HG03196 (cell line): ENCODE data around the gene TASP1.
"Not testable (repeated sequence)": the region's sequence is repeated elsewhere in the genome, so short reads cannot be mapped to it uniquely, and the experiment has no call there.

Experiments used
- ATAC-seq: cut with Tn5 transposase; IDR thresholded peaks from one replicate; pipeline ENCODE4 v1.9.1; 2021; ENCODE audit not compliant: unreplicated experiment

Gene TASP1

DNA sequence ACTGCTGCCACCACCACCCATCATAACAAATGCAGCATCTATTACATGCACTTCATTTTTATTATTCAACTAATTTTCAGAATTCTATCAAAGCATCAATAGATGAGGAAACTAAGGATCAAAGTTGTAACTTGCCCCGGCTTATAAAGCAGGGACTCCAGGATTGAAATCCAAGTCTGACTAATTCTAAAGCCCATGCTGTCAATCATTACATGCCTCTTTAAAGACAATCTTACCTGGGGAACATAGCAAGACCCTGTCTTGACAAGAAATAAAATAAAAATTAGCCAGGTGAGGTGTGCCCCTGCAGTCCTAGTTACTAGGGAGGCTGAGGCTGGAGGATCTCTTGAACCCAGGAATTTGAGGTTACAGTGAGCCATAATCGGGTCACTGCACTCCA, 235.3 kb downstream of the TASP1 start:
- no peak for ATAC-seq

DNA sequence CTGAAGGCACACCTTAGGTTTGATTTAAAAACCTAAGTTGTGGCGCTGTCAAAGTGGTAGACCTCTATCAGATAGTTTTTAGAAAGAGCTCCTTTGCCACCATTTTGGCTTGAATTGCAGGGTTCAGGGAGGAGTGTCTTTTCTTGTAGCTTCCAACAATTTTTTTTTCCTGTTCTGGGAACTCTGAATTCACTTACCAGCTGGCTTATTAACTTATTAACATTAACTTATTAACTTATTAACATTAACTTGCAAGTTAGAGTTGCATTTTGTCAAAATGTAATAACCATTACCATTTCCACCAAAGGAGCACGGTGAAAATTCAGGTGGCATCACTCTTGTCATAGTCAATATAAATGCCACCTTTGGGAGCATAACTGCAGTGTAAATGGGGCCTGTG, 235.7 kb downstream of the TASP1 start:
- no peak for ATAC-seq

DNA sequence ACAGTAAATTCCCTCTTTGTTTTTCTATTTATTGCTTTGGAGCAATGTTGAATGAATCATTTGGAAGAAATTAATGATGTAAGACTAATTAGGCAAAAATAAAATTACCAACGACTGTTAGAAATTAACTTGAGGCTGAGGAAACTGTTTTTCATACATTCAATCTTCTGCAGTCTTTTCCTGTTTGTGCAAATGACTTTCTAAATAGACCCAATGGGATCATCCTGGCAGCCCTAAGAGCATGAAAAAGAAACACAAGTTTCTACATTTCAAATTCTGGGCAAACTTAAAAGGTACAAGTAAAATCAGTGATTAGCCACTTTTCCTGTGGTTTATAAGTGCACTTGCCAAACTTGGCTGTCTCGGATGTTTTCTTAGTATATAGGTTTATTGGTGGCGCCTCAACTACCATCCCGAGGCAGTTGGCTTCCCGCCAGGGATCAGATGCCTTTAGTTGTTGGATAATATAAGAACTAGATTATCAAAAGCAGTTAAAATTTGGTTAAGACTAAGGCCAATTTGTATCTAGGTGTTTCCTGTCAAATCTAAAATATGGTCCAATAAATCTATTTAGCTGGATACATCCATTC, 236.5 kb downstream of the TASP1 start:
- ATAC-seq: no peak

DNA sequence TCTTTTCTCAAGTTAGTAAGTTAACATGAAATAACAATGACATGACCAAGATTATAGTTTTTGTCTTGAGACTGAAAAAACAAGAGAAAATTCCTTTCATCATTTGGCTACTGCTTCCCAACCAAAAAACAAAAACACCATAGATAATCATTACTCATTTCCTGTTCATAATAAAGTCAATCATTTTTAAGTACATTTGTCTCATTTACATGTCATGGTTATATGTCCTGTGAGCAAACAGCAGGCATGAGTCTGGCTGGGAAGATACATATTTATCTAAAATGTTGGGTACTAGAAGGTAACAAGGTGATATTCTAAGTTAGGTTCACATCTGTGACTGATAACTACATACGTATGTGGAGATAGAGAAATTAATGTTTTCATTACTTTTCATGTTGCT, 237.1 kb downstream of the TASP1 start:
- ATAC-seq: no peak

DNA sequence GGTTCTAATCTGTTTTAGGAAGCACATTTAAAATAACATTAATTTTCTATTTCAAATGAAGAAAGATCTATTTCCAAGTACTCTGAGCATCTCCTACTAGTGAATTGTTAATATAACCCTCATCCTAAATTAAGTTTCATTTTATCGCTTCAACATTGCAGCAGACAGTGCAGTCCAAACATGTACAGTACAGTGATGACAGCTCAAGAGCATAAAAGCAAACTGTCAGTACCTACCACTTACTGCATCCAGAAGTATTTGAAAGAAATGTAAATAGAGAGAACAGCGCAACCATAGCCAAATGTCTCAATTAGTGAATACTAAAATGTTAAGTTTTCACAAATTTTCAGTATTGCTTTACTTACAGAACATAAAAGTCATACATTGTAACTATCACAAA, 238.3 kb downstream of the TASP1 start:
- no peak for ATAC-seq

DNA sequence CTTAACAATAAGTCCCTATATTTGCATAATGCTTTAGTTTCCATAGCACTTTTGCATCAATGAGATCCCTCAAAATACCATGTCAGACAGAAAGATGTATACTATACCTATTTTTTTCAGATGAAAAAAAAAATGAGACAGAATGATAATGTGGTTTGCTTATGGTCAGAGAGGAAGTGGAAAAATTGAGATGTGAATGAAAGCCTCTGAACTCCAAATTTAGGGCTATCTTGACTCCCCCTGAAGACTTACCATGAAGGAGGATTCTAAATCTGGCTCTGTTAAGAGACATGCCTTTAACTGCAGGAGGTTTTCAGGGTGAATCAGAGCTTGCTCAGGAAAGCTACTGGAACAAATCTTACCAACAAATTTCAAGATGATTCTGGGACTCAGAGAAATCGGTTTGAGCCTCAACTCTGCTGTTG, 241.4 kb downstream of the TASP1 start:
- ATAC-seq: no peak

DNA sequence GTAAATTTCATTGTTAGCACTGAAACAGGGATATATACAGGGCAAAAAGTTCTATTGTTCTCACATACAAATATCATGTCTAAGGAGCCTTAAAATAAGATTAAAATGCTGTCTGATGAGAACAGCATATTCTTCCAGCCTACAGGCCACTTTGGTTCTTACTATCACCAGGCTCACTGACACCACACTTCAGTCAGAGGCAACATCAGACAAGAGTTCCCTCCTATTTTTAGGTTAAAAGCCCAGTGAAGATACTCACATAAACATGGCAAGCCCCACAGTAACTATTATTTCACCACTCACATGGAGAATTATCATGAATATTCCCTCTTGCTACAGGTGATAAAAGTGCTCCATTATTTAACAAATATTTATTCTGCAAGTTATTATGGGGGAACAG, 241.9 kb downstream of the TASP1 start:
- ATAC-seq: no peak

DNA sequence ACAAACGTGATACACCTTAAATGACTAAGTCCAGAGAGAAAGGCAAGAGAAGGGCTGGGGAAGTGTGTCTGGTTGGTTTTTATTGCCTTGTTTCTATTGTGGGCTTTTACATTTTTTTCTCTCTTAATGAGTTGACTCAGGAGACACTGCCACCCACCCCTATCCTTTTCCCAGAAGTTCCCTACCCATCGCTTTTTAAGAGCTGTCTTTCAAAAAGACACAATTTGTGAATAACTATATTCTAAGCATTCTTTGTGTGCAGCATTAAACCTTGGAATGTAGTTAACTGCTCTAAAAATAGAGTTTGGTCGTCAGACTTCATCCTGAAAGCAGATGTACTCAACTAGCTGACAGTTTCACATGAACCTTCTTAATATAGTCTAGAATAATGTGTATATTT, 242.7 kb downstream of the TASP1 start:
- ATAC-seq: no peak

DNA sequence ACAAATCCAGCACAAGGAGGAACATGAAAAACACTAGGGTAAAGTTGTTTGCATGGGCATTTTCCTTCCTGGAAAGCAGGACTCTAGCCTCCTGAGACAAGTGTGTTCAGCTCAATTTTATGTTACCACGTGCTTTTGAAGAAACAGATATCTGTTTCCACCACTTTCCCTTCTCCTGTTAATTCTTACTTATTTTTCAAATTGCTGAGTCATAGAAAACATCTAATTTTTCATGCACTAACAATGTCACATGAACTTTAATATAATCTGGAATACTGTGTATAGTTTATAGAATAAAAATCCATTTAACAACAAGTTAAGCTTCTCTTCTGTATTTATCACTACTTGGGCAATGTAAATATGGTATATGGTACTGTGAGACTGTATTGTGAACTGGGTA, 243.5 kb downstream of the TASP1 start:
- ATAC-seq: no peak

DNA sequence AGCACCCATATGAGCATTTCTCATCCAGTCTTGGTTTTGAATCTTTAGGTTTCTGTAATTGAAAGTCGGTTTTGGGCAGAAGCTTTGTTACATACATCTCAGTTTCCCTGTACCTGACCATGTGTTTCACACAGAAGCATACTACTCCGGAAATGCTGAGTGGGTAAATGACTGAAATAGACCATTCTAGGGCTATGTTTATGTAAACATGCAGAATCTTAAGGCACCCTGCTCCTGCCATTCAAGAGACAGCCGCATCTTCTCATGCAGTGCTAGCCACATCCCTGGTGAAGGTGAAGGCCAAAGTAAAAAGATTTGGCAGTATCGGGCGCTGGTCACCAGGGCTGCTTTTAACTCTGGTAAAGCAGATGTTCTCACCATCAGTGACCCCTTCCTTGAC, 246.3 kb downstream of the TASP1 start:
- ATAC-seq: no peak

DNA sequence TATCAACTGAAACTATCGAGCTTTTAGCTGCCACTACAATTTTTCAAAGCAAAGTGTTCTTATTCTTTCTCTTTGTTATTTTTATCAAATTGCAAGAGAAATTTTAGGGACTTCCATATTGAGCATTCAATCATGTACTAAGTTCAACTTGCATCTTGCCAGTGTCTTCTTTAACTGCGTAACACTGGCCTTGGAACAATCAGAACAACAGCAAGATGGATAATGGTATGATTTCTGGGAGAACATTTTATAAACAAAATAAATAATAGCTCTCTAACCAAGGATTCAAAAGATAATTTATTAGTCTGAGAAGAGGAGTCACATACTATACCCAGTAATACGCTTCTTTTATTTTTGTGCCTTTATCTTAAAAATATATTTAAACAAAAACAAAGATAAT, 249.6 kb downstream of the TASP1 start:
- ATAC-seq: no peak

DNA sequence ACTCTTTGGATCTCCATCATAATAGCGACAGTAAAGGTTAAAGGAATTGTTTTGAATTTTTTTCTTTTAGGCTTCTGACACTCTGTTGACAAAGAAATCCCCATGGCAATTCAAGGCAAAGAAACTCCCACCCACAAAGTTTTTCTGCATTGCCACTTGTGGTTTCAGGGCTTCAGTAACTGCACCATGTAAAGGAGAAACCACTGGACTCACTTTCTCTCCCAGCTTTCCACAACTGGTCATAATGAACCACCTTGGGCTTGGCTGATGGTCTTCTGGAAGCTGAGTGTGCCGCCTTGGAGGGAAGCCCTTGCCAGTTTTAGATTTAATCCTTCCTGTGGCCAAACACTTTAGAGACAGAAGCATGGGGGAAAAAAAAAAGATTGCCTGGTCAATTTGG, 254.6 kb downstream of the TASP1 start:
- no peak for ATAC-seq

DNA sequence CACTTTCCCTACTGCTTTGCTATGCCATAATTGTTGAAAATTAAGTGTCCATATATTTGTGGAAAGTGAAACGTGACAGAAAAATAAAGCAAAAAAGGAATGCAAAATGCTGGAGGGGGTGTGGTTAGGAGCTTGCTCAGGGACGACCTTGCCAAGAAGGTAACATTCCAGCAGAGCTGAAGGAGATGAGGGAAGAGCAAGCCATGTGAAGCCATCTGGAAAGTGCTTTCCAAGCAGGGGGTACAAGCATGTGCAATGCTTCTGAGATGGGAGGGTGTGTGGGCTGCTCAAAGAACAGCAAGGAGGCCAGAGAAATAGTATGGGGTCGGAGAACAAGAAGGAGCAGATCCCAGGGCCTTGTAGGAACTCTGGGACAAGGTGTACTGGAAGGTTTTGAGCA, 255.9 kb downstream of the TASP1 start:
- no peak for ATAC-seq

DNA sequence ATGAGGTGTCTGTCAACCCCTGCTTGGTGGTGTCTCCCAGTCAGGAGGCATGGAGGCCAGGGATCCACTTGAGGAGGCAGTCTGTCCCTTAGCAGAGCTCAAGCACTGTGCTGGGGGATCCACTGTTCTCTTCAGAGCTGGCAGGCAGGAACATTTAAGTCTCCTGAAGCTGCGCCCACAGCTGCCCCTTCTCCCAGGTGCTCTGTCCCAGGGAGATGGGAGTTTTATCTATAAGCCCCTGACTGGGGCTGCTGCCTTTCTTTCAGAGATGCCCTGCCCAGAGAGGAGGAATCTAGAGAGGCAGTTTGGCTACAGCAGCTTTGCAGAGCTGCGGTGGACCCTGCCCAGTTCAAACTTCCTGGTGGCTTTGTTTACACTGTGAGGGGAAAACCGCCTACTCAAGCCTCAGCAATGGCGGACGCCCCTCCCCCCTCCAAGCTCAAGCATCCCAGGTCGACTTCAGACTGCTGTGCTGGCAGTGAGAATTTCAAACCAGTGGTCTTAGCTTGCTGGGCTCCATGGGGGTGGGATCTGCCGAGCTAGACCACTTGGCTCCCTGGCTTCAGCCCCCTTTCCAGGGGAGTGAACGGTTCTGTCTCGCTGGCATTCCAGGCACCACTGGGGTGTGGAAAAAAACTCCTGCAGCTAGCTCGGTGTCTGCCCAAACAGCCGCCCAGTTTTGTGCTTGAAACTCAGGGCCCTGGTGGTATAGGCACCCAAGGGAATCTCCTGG, 258.1 kb downstream of the TASP1 start:
- ATAC-seq: not testable (repeated sequence)

DNA sequence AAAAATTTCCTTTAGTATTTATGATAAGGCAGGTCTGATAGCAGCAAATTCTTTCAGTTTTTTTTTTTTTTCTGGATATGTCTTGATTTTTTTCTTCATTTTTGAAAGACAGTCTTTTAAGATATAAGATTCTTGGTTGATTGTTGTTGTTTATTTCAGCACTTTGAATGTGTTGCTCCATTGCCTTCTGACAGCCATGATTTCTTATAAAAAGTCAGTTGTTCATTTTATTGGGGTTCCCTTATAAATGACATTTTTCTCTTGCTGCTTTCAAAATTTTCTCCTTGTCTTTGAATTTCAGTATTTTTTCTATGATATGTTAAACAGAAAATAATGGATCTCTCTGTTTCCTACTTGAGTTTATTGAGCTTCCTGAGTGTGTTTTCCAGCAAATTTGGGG, 265.3 kb downstream of the TASP1 start:
- ATAC-seq: no peak

DNA sequence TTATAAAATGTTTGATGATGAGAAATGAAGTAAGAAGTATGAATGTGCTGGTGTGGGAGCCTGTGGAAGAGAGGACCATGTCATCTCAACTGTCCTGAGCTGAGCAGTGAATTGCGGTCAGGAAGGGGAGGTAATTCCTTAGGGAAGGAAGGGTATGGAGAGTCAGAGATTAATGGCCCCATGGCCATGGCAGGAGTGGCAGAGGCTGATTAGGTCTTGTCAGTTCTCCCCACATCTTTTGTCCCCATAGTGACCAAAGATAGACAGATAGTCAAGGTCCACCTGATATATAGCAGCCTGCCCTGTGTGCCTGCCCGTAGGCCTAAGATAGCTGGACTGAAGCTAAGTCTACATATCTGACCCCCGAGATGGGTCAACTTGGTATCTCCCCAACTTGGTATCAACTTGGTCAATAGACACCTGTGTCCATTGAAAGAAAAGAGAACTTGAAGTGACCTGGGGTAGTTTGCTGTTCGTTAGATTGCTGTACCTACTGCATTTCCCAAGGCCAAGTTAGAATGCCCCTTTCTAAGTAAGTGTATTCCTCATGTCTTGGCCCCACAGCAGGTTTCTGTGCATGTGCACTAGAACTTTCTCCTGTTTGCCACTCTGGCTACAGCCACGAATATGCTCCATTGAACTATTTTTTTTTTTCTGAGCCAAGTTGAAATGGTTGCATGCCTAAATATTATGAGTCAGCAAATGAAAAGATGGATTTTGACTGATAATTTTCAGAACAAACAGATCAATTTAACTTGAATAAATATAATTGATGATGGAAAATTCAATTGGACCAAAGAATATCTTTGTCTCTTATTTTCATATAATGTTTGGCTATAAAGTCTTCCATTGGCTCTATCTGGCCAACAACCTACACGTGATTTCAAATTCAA, 274.2 kb downstream of the TASP1 start:
- no peak for ATAC-seq

DNA sequence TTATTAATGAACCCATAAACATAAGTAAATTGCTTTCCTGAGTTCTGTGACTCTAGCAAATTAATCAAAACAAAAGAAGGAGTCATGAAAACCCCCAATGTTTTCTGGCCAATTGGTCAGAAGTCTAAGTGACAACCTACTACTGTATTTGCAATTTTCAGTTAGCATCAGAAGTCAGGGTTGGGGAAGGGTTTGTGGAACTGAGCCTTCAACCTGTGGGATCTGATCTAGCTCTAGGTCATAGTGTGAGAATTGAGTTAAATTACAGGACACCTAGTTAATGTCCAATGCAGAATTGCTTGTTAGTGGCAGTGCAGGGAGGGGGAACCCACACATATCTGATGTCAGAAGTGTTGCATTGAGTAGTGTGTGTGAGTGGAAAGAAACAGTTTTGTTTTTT, 275.3 kb downstream of the TASP1 start:
- no peak for ATAC-seq

DNA sequence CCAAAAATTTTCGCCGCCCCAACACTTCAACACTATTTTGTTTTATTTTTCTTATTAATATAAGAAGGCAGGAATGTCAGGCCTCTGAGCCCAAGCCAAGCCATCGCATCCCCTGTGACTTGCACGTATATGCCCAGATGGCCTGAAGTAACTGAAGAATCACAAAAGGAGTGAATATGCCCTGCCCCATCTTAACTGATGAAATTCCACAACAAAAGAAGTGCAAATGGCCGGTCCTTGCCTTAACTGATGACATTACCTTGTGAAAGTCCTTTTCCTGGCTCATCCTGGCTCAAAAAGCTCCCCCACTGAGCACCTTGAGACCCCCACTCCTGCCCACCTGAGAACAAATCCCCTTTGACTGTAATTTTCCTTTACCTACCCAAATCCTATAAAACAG, 276.6 kb downstream of the TASP1 start:
- not testable (repeated sequence) for ATAC-seq

DNA sequence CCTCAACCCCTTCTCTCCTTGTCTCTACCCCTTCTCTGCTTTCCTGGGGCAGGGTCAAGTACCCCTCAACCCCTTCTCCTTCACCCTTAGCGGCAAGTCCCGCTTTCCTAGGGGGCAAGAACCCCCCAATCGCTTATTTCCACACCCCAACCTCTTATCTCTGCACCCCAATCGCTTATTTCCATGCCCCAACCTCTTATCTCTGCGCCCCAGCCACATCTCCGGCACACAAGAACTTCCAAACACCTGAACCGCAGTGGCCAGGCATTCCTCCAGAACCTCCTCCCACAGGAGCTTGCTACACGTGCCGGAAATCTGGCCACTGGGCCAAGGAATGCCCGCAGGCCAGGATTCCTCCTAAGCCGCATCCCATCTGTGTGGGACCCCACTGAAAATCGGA, 279.8 kb downstream of the TASP1 start:
- ATAC-seq: not testable (repeated sequence)

DNA sequence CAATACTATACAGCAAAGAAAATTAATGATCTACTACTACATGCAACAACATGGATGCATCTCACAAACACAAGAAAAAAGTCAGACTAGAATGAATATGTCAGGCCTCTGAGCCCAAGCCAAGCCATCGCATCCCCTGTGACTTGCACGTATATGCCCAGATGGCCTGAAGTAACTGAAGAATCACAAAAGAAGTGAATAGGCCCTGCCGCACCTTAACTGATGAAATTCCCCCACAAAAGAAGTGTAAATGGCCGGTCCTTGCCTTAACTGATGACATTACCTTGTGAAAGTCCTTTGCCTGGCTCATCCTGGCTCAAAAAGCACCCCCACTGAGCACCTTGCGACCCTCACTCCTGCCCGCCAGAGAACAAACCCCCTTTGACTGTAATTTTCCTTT, 280.9 kb downstream of the TASP1 start:
- ATAC-seq: not testable (repeated sequence)

DNA sequence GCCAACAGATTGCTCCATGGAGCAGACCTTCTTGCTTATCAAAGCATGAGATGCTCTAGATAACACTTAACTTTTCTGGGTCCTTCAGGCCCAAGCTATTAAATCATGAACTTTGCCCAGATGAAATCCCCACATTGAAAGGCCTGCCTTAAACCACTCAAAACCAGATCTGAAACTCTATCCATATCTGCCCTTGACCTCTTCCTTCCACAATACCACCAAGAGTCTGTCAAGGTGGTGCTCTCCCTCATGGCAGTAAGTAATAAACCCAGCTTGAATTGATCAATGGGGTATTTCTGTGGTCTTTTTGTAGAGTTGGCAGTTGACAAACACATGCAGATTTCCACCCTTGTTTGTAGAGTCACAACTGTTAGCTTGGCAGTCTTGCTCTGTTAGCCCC, 282.1 kb downstream of the TASP1 start:
- no peak for ATAC-seq

DNA sequence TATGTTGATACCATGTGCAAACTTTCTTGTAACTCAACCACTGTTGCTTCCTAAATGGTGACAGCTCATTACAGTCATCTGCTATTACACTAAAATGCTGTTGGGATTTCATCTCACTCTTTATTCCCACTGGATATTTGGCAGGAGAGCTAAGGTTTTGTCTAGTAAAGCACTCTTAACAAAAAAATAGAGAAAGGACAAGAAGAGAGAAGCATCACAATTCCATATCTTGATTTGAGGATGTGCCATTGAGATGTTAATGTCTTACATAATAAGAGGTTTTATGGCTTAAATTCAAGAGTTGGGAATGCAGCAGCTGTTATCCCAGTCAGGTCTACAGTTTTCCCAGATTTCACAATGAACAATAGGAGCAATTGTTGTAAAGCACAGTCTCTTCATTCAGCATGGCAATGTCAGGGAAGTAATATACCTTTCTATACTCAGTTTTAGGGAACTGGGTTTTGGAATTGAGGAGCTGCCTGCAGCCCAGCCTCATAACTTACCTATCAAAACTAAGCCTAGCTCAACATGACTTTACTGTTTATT, 282.7 kb downstream of the TASP1 start:
- ATAC-seq: no peak
